ENCODE results near the gene GRIK4. TPM values are rescaled to one million over a fixed set of nuclear protein-coding genes. Genes with fewer than 3 reads are reported as not detected.
A peak's percentile ranks its signal among the peaks of the same experiment; 100 is the strongest.
"Not testable (repeated sequence)": the region's sequence is repeated elsewhere in the genome, so short reads cannot be mapped to it uniquely, and the experiment has no call there.

GRIK4 gene
- total RNA-seq, 3 donors from 2014 or later, result 0.36 to 0.51 TPM; not detected in 1

- no peak for TF ChIP-seq CTCF (IDR thresholded peaks at IDR 0.05)
- no peak for ATAC-seq
- no peaks in the 10 kb centered on the region for H3K4me1 ChIP-seq (ENCODE audit: low read depth)
- no peak overlapping the region for H3K4me3 ChIP-seq
- no peaks in the 10 kb centered on the region for H3K9me3 ChIP-seq
- no peak for DNase-seq
- intact Hi-C loops (cut with DNase I, micrococcal nuclease), result no loop called here
- H3K36me3 ChIP-seq (ENCODE audit: low read depth), result no peaks in the 10 kb centered on the region
These were observed 241.1 kb downstream of the GRIK4 start for GRCh38 chr11:120752668-120753067.

DNA sequence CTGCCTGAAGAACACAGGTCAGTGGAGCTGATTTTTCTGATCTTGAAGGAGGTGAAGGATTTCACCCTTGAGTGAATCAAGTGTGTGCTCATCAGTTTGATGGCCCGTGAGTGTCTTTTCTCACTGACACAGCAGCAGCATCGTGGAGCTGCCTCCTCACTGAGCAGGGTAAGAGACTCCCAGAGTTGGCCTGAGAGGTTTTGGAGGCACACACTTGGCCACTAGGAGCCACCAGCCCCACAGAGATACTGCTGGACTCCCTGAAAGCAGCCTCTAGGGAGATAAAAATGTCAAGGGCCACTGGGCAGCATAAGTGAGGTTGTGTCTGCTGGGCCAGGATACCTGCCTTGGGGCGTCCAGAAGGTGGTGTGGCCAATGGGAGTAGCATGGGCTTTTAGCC, 245.4 kb downstream of the GRIK4 start:
- TF ChIP-seq CTCF (IDR thresholded peaks at IDR 0.05), result no peak
- no peaks in the 10 kb centered on the region for H3K36me3 ChIP-seq (ENCODE audit: low read depth)
- no peaks in the 10 kb centered on the region for H3K4me1 ChIP-seq (ENCODE audit: low read depth)
- H3K9me3 ChIP-seq, result no peaks in the 10 kb centered on the region
- intact Hi-C loops (cut with DNase I, micrococcal nuclease), result no loop called here
- DNase-seq (no peak), ATAC-seq (peak; percentile 18)
- H3K4me3 ChIP-seq, result no peak overlapping the region

- H3K36me3 ChIP-seq (ENCODE audit: low read depth), result no peaks in the 10 kb centered on the region
- TF ChIP-seq CTCF (IDR thresholded peaks at IDR 0.05), result no peak
- no peaks in the 10 kb centered on the region for H3K9me3 ChIP-seq
- no peak for DNase-seq
- ATAC-seq, result no peak
- no peak overlapping the region for H3K4me3 ChIP-seq
- intact Hi-C loops (cut with DNase I, micrococcal nuclease), result no loop called here
- H3K4me1 ChIP-seq (ENCODE audit: low read depth), result no peaks in the 10 kb centered on the region
These were observed 247.5 kb downstream of the GRIK4 start for GRCh38 chr11:120759046-120759445.

GRCh38 chr11:120765710-120766109, 254.2 kb downstream of the GRIK4 start:
- H3K36me3 ChIP-seq (ENCODE audit: low read depth); ATAC-seq; intact Hi-C loops (cut with DNase I, micrococcal nuclease): not testable (repeated sequence)

GRCh38 chr11:120766318-120766717, 254.8 kb downstream of the GRIK4 start:
- intact Hi-C loops (cut with DNase I, micrococcal nuclease), result no loop called here

More at GRCh38 chr11:120765710-120766109, 254.2 kb downstream of the GRIK4 start:
- H3K4me3 ChIP-seq; DNase-seq; H3K9me3 ChIP-seq; H3K4me1 ChIP-seq (ENCODE audit: low read depth): not testable (repeated sequence)

GRCh38 chr11:120768949-120769348, 257.4 kb downstream of the GRIK4 start:
- no peak for ATAC-seq

More at GRCh38 chr11:120766318-120766717, 254.8 kb downstream of the GRIK4 start:
- no peak for ATAC-seq
- H3K36me3 ChIP-seq (ENCODE audit: low read depth), result no peaks in the 10 kb centered on the region
- H3K9me3 ChIP-seq, result peaks cover 4% of the 10 kb centered on the region
- TF ChIP-seq CTCF (IDR thresholded peaks at IDR 0.05), result no peak
- no peaks in the 10 kb centered on the region for H3K4me1 ChIP-seq (ENCODE audit: low read depth)
- H3K4me3 ChIP-seq, result no peak overlapping the region
- no peak for DNase-seq

More at GRCh38 chr11:120768949-120769348, 257.4 kb downstream of the GRIK4 start:
- intact Hi-C loops (cut with DNase I, micrococcal nuclease), result no loop called here
- Histone ChIP-seq H3K36me3 (ENCODE audit: low read depth) (no peaks in the 10 kb centered on the region), H3K9me3 (peaks cover 4% of the 10 kb centered on the region), H3K4me1 (ENCODE audit: low read depth) (no peaks in the 10 kb centered on the region), H3K4me3 (no peak overlapping the region)
- TF ChIP-seq CTCF (IDR thresholded peaks at IDR 0.05), result no peak
- DNase-seq, result no peak

Measured in mucosa of descending colon (tissue), 3 donors.